B cell (primary cell): ENCODE results near the gene CD38. TPM values are rescaled to one million over a fixed set of nuclear protein-coding genes. Genes with fewer than 3 reads are reported as not detected.

Experiments
- ATAC-seq: fragments of 200-7000 bp; cut with Tn5 transposase; one replicate; pipeline ENCODE4 v1.10.0; 2021; ENCODE audit warnings: low read depth, mild to moderate bottlenecking, moderate number of reproducible peaks, moderate library complexity
- CTCF ChIA-PET: fragments of 350-600 bp; sonication (Branson Sonifier 250); formaldehyde crosslinking; loops from one replicate; lab custom pipeline; 2021; ENCODE audit warnings: antibody characterized with exemption, inconsistent platforms; lab: Charles Lee
- POLR2A ChIA-PET: fragments of 350-600 bp; sonication (Branson Sonifier 250); formaldehyde crosslinking; loops from one replicate; lab custom pipeline; 2021; ENCODE audit warnings: antibody characterized with exemption; lab: Charles Lee
- DNase-seq: peaks from one replicate; pipeline ENCODE4 v3.0.0; 2013
- H2AFZ ChIP-seq: 2 replicates; pipeline ENCODE4 v1.6.1; 2012; ENCODE audit warnings: mild to moderate bottlenecking, low read depth, low read length; ENCODE audit not compliant: insufficient read depth, poor library complexity, severe bottlenecking
- H3K27ac ChIP-seq, 2 donors: 1 replicate in 1 of 2; 2 replicates in 1 of 2; pipeline ENCODE4 v1.5.1; 2012 to 2013; ENCODE audit warnings: low read length in 2 of 2, mild to moderate bottlenecking in 2 of 2, moderate library complexity in 1 of 2
- H3K27me3 ChIP-seq, 4 experiments: fragments of 200-600 bp in 1 of 4; sonication (generic) in 1 of 4; replicated peaks in 1 of 4; 1 replicate in 2 of 4; 2 replicates in 2 of 4; pipeline versions ENCODE4 v1.6.1 to v1.7.0; 2013 to 2016; ENCODE audit warnings: low read length in 3 of 4, mild to moderate bottlenecking in 2 of 4, mixed read lengths in 1 of 4, moderate library complexity in 1 of 4; ENCODE audit not compliant: insufficient read depth in 4 of 4, control insufficient read depth in 3 of 4; ENCODE audit errors: control extremely low read depth in 1 of 4
- H3K36me3 ChIP-seq, 2 experiments: replicated peaks in 1 of 2; 1 replicate in 1 of 2; 2 replicates in 1 of 2; pipeline versions ENCODE4 v1.6.1 to v1.7.1; 2013; ENCODE audit warnings: low read length in 1 of 2; ENCODE audit not compliant: insufficient read depth in 2 of 2, control insufficient read depth in 1 of 2; ENCODE audit errors: control extremely low read depth in 1 of 2, extremely low read depth in 1 of 2
- H3K4me1 ChIP-seq, 2 donors: fragments of 200-600 bp in 1 of 2; sonication (generic) in 1 of 2; 1 replicate in 1 of 2; 2 replicates in 1 of 2; pipeline versions ENCODE4 v1.5.1 to v1.6.1; 2013 to 2017; ENCODE audit warnings: low read length in 2 of 2; ENCODE audit not compliant: control insufficient read depth in 2 of 2, insufficient read depth in 2 of 2
- H3K4me2 ChIP-seq: replicated peaks from 2 replicates; pipeline ENCODE3; 2012; ENCODE audit warnings: mild to moderate bottlenecking, low read depth, low read length; ENCODE audit not compliant: poor library complexity, severe bottlenecking
- H3K4me3 ChIP-seq, 5 experiments: fragments of 200-600 bp in 1 of 5; sonication (generic) in 1 of 5; 1 replicate in 3 of 5; 2 replicates in 2 of 5; pipeline versions ENCODE4 v1.5.1 to v1.7.0; 2011 to 2016; ENCODE audit warnings: low read length in 4 of 5, mild to moderate bottlenecking in 4 of 5, low read depth in 2 of 5, control low read depth in 1 of 5, moderate library complexity in 1 of 5; ENCODE audit not compliant: insufficient read depth in 1 of 5; ENCODE audit errors: control extremely low read depth in 1 of 5, extremely low read depth in 1 of 5
- H3K79me2 ChIP-seq: fragments of 200-600 bp; sonication (generic); one replicate; pipeline ENCODE4 v1.6.0; 2016; ENCODE audit warnings: low read length; ENCODE audit not compliant: control insufficient read depth, insufficient read depth
- H3K9ac ChIP-seq: fragments of 200-600 bp; sonication (generic); 2 replicates; pipeline ENCODE4 v1.6.1; 2017; ENCODE audit warnings: mild to moderate bottlenecking, low read length, moderate library complexity
- H3K9me3 ChIP-seq, 3 donors: one replicate each; pipeline versions ENCODE4 v1.6.1 to v1.7.1; 2013; ENCODE audit warnings: low read length in 2 of 3; ENCODE audit not compliant: control insufficient read depth in 2 of 3, insufficient read depth in 1 of 3; ENCODE audit errors: control extremely low read depth in 1 of 3
- H4K20me1 ChIP-seq: 2 replicates; pipeline ENCODE4 v1.6.0; 2012; ENCODE audit warnings: mild to moderate bottlenecking, low read length; ENCODE audit not compliant: insufficient read depth, control insufficient read depth, poor library complexity, severe bottlenecking
- H3K27ac Mint-ChIP-seq: one replicate; pipeline ENCODE4 v1.8.0; 2021; ENCODE audit warnings: mixed read lengths
- H3K27me3 Mint-ChIP-seq: one replicate; pipeline ENCODE4 v1.8.0; 2021; ENCODE audit warnings: mixed read lengths
- H3K4me1 Mint-ChIP-seq: one replicate; pipeline ENCODE4 v1.8.0; 2021; ENCODE audit warnings: mixed read lengths
- H3K4me3 Mint-ChIP-seq: one replicate; pipeline ENCODE4 v1.8.0; 2021; ENCODE audit warnings: mixed read lengths
- H3K9me3 Mint-ChIP-seq: one replicate; pipeline ENCODE4 v1.8.0; 2022; ENCODE audit warnings: mixed read lengths; ENCODE audit not compliant: insufficient read depth
- EZH2 ChIP-seq: IDR thresholded peaks from 2 replicates; pipeline ENCODE4 v1.6.1; 2012; ENCODE audit warnings: borderline replicate concordance, low read depth, mild to moderate bottlenecking, moderate library complexity, low read length; ENCODE audit not compliant: insufficient read depth, poor library complexity, severe bottlenecking
- WGBS: methylation state at CpG from one replicate; pipeline ENCODE4 v1.1.5; 2013; ENCODE audit warnings: missing lambda C conversion rate; ENCODE audit not compliant: insufficient coverage; 5-methylcytosine and 5-hydroxymethylcytosine counted together
- intact Hi-C: fragments of 100-400 bp; cut with micrococcal nuclease; formaldehyde crosslinking; loops from one replicate; pipeline ENCODE4 v1.10.0; 2022
- polyA plus RNA-seq: library from polyadenylated mRNA; depleted of rRNA; stranded (reverse); fragments of >200 nt; gene quantifications from 2 replicates; pipeline ENCODE4 v1.2.3, GENCODE V29; 2012
- total RNA-seq, 2 donors: library from RNA; stranded (reverse); fragments of 120-200 nt in 1 of 2; gene quantifications; 1 replicate in 1 of 2; 2 replicates in 1 of 2; pipeline versions ENCODE4 v1.2.3 to v1.2.4, GENCODE V29; 2013 to 2022
- TF ChIP-seq, protein P1 (sequence below): fragments of 200-600 bp; IDR thresholded peaks from one replicate; pipeline ENCODE4 v1.8.0; 2022; ENCODE audit warnings: antibody characterized with exemption, mild to moderate bottlenecking

The CD38 gene
- total and polyA plus RNA-seq, 2 donors (not counting 1 experiment from before 2014, with no cell fraction given), result 10.1 to 12.9 TPM

GRCh38 chr4:15797320-15797719 lies 19.2 kb downstream of the CD38 start:
- ChIA-PET CTCF (no interaction called here), POLR2A (no interaction called here)
- Histone ChIP-seq H3K27ac (no peak overlapping the region), H3K4me3 (no peak overlapping the region), H3K36me3 (no peaks in the 10 kb centered on the region), H3K79me2 (peaks cover 36% of the 10 kb centered on the region), H3K9ac (no peak overlapping the region), H3K4me2 (no peak overlapping the region), H3K9me3 (no peaks in the 10 kb centered on the region), H4K20me1 (no peaks in the 10 kb centered on the region), H2AFZ (no peak overlapping the region), H3K4me1 (peaks cover 7 to 21% of the 10 kb centered on the region in 2 donors), H3K27me3 (no peaks in the 10 kb centered on the region)
- no peak for ATAC-seq
- no peak for DNase-seq
- no peak overlapping the region for H3K27ac Mint-ChIP-seq
- no peak for TF ChIP-seq EZH2
- TF ChIP-seq, protein P1, sequence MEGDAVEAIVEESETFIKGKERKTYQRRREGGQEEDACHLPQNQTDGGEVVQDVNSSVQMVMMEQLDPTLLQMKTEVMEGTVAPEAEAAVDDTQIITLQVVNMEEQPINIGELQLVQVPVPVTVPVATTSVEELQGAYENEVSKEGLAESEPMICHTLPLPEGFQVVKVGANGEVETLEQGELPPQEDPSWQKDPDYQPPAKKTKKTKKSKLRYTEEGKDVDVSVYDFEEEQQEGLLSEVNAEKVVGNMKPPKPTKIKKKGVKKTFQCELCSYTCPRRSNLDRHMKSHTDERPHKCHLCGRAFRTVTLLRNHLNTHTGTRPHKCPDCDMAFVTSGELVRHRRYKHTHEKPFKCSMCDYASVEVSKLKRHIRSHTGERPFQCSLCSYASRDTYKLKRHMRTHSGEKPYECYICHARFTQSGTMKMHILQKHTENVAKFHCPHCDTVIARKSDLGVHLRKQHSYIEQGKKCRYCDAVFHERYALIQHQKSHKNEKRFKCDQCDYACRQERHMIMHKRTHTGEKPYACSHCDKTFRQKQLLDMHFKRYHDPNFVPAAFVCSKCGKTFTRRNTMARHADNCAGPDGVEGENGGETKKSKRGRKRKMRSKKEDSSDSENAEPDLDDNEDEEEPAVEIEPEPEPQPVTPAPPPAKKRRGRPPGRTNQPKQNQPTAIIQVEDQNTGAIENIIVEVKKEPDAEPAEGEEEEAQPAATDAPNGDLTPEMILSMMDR, result no peak
- no peaks in the 10 kb centered on the region for H3K9me3 Mint-ChIP-seq
- no peaks in the 10 kb centered on the region for H3K27me3 Mint-ChIP-seq
- WGBS, result 97% methylated on average over 5 of the region's 5 CpGs
- intact Hi-C loops, result no loop called here
- H3K4me1 Mint-ChIP-seq, result peaks cover 31% of the 10 kb centered on the region
- H3K4me3 Mint-ChIP-seq, result no peak overlapping the region

DNA sequence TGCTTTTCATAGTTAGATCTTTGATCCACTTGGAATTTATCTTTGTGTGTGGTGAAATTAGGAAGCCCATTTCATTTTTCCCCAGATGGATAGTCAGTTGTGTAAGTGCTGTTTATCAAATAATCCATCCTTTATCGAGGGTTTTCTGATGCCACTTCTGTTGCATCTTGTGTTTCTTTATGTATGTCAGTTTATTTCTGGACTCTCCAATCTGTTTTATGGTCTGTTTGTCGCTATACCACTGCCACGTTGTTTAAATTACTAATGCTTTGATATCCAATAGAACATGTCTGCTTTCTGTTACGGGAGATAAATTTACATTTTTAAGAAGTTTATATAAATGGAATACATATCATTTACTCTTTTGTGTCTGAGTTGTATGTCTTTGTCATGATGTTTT lies 21.0 kb downstream of the CD38 start:
- CTCF ChIA-PET, result interaction anchor here (0.6 to 1.1 kb wide), 3 partner anchors 9 to 1867 kb away, joined by 3 to 4 read pairs (median 3); no protein-coding TSS in a partner anchor
- Histone ChIP-seq H3K27me3 (no peaks in the 10 kb centered on the region), H3K27ac (peak overlapping the region in 1 of 2 donors; percentile 48), H3K4me1 (peaks cover 7 to 18% of the 10 kb centered on the region in 2 donors), H3K9ac (no peak overlapping the region), H3K4me3 (no peak overlapping the region), H3K9me3 (no peaks in the 10 kb centered on the region), H3K36me3 (no peaks in the 10 kb centered on the region), H2AFZ (no peak overlapping the region), H4K20me1 (no peaks in the 10 kb centered on the region), H3K4me2 (peak overlapping the region; percentile 28), H3K79me2 (peaks cover 32% of the 10 kb centered on the region)
- H3K27me3 Mint-ChIP-seq, result no peaks in the 10 kb centered on the region
- DNase-seq (no peak), ATAC-seq (no peak)
- no peaks in the 10 kb centered on the region for H3K9me3 Mint-ChIP-seq
- H3K27ac Mint-ChIP-seq, result peak overlapping the region; percentile 1
- H3K4me3 Mint-ChIP-seq, result no peak overlapping the region
- H3K4me1 Mint-ChIP-seq, result peaks cover 27% of the 10 kb centered on the region
- POLR2A ChIA-PET, result interaction anchor here (1.1 kb wide), 1 partner anchor 138 kb away, joined by 3 read pairs; no protein-coding TSS in a partner anchor
- no CpG with 5 or more reads among the region's 4 CpGs for WGBS
- intact Hi-C loops, result no loop called here
- TF ChIP-seq EZH2, result no peak
- TF ChIP-seq, protein P1, result no peak
